Activated T-helper 9 cell treated with anti-CD3 and anti-CD28 coated beads, Interleukin-2, amount 50 U/mL, for 16 hours (primary cell): ENCODE measurements around the gene UBAP1L.
"Not testable (repeated sequence)": the region's sequence is repeated elsewhere in the genome, so short reads cannot be mapped to it uniquely, and the experiment has no call there.

Experiments
- DNase-seq: peaks from one replicate; pipeline ENCODE4 v3.0.0-alpha.2; 2020; ENCODE audit warnings: low read depth

The UBAP1L gene

GRCh38 chr15:65099801-65100200 is 15.2 kb downstream of the UBAP1L start:
- not testable (repeated sequence) for DNase-seq

GRCh38 chr15:65099336-65099735 is 15.7 kb downstream of the UBAP1L start:
- no peak for DNase-seq

- no peak for DNase-seq
Observed at GRCh38 chr15:65097651-65098263, 17.2 kb downstream of the UBAP1L start.

- no peak for DNase-seq
Observed at GRCh38 chr15:65096481-65097385, 18.3 kb downstream of the UBAP1L start.

- DNase-seq: no peak
Observed at GRCh38 chr15:65095747-65096104, 19.3 kb downstream of the UBAP1L start.

GRCh38 chr15:65095011-65095746 is 19.8 kb downstream of the UBAP1L start:
- no peak for DNase-seq

- DNase-seq: no peak
Observed at GRCh38 chr15:65094294-65094995, 20.6 kb downstream of the UBAP1L start.

GRCh38 chr15:65093793-65094170 is 21.2 kb downstream of the UBAP1L start:
- DNase-seq: not testable (repeated sequence)

GRCh38 chr15:65092911-65093792 is 21.8 kb downstream of the UBAP1L start:
- no peak for DNase-seq

GRCh38 chr15:65091946-65092770 is 22.8 kb downstream of the UBAP1L start:
- no peak for DNase-seq

- no peak for DNase-seq
Observed at GRCh38 chr15:65089206-65089824, 25.7 kb downstream of the UBAP1L start.

- no peak for DNase-seq
Observed at GRCh38 chr15:65088643-65089021, 26.4 kb downstream of the UBAP1L start.

- no peak for DNase-seq
Observed at GRCh38 chr15:65087873-65088642, 26.9 kb downstream of the UBAP1L start.

- DNase-seq: no peak
Observed at GRCh38 chr15:65087411-65087810, 27.6 kb downstream of the UBAP1L start.

- DNase-seq: no peak
Observed at GRCh38 chr15:65086680-65087111, 28.3 kb downstream of the UBAP1L start.

- no peak for DNase-seq
Observed at GRCh38 chr15:65085990-65086679, 28.9 kb downstream of the UBAP1L start.

GRCh38 chr15:65085207-65085753 is 29.7 kb downstream of the UBAP1L start:
- DNase-seq: no peak
